ENCODE results near the gene MAP2K5. TPM values are rescaled to one million over a fixed set of nuclear protein-coding genes. Genes with fewer than 3 reads are reported as not detected.

Gene MAP2K5
- total RNA-seq, 1 experiment from 2014 or later = 13.9 TPM

DNA sequence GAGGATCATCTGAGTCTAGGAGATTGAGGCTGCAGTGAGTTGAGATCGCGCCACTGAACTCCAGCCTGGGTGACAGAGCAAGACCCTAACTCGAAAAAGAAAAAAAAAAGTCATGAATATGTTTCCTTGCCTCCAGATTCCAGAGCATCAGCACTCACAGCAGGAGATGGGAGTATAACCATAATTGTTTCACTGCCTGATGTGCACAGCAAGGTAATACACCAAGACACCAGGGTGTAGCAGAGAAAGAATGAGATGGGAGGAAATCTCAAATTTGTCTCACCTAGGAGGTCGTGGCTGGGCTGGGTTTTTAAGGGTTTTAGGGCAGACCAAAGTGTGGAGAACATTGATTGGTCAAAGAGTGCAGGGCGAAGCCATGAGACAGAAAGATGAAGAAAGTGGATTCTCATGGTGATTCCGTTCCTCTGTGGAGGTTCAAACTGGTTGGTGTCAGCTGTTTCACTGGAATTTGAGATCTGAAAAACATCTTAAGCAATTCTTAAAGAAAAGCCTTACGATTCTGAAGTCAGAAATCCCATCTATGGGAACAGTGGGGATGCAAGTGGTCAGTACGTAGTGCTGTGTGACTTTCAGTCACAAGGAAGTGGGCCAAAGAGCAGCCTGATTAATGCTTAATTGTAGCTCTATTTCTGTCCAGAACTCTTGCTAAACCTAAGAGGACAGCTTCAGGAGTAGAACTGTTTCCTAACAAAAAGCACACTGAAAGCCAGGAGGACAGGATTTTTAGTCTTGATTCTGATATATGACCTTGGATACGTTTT lies 29.4 kb upstream of the MAP2K5 start:
- Histone ChIP-seq H3K36me3 (no peaks in the 10 kb centered on the region), H3K9me3 (replicated peaks) (no peaks in the 10 kb centered on the region), H3K27ac (no peak overlapping the region), H3K27me3 (no peaks in the 10 kb centered on the region), H3K4me3 (no peak overlapping the region), H3K4me1 (peaks cover 5% of the 10 kb centered on the region; the same call in 1 of the 2 replicates)
- no peak for DNase-seq

DNA sequence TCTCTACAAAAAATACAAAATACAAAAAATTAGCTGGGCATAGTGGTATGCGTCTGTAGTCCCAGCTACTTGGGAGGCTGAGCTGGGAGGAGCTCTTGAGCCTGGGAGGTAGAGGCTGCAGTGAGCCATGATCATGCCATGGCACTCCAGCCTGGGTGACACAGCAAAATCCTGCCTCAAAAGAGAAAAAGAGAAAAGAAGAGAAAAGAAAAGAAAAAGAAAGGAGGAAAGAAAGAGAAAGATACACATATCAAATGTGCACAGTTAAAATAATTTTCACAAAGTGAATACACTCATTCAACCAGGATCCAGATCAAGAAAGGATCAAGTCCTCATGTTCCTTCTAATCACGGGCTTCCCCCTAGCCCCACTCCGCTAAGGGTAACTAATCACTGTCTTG lies 27.4 kb upstream of the MAP2K5 start:
- peaks cover 5% of the 10 kb centered on the region; the same call in 1 of the 2 replicates for H3K4me1 ChIP-seq
- H3K9me3 ChIP-seq (replicated peaks) = no peaks in the 10 kb centered on the region
- DNase-seq = no peak
- H3K4me3 ChIP-seq = no peak overlapping the region
- no peaks in the 10 kb centered on the region for H3K36me3 ChIP-seq
- H3K27ac ChIP-seq = no peak overlapping the region
- H3K27me3 ChIP-seq = no peaks in the 10 kb centered on the region

DNA sequence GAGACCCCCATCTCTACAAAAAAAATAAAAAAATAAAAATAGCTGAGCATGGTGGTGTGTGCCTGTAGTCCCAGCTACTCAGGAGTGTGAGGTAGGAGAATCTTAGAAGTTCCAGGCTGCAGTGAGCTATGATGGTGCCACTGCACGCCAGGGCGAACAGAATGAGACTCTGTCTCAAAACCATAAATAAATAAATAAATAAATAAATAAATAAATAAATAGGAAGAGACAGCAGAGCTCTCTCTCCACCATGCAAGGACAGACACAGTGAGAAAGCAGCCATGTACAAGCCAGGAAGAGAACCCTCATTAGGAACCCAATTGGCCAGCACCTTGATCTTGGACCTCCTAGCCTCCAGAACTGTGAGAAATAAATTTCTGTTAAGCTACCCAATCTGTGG lies 26.9 kb upstream of the MAP2K5 start:
- Histone ChIP-seq H3K4me1 (peaks cover 5% of the 10 kb centered on the region; the same call in 1 of the 2 replicates), H3K27ac (no peak overlapping the region), H3K4me3 (no peak overlapping the region), H3K36me3 (no peaks in the 10 kb centered on the region), H3K9me3 (replicated peaks) (no peaks in the 10 kb centered on the region), H3K27me3 (no peaks in the 10 kb centered on the region)
- no peak for DNase-seq

DNA sequence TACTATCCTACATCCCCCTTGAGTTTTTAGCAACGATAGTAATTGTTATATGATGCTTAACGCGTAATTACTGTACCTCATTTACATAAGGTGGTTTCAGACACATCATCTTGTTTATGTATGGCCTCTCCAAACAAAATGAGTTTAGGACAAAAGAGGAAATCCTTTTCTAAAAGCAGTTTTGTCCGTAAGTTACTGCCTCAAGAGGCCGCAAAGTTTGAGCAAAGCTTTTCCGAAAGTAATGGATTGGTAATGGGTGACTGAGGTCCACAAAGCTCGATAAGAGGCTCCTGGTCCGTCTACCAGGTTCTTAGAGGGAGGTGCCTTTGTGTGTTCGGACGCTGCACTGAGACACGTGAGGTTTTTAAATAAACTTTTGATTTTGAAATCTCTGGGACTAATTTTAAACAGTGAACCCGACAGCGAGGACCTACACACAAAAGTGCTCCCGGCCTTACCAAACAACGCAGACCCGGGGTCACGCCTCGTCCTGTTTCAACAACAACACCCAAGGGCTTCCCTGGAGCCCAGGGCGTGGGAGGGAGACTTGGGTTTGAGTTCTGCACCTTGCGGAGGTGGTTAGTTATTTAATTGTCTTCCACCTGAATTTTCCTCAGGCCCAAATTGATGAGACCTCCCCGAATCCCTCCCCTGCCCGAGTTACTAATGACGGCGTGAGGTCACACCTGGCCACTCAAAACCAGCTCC lies 22.0 kb upstream of the MAP2K5 start:
- Histone ChIP-seq H3K27ac (no peak overlapping the region), H3K4me3 (peak overlapping the region; percentile 72), H3K4me1 (no peaks in the 10 kb centered on the region; the same call in 1 of the 2 replicates), H3K27me3 (no peaks in the 10 kb centered on the region), H3K36me3 (no peaks in the 10 kb centered on the region), H3K9me3 (replicated peaks) (no peaks in the 10 kb centered on the region)
- peak in 1 of 2 experiments; percentile 4 for DNase-seq

DNA sequence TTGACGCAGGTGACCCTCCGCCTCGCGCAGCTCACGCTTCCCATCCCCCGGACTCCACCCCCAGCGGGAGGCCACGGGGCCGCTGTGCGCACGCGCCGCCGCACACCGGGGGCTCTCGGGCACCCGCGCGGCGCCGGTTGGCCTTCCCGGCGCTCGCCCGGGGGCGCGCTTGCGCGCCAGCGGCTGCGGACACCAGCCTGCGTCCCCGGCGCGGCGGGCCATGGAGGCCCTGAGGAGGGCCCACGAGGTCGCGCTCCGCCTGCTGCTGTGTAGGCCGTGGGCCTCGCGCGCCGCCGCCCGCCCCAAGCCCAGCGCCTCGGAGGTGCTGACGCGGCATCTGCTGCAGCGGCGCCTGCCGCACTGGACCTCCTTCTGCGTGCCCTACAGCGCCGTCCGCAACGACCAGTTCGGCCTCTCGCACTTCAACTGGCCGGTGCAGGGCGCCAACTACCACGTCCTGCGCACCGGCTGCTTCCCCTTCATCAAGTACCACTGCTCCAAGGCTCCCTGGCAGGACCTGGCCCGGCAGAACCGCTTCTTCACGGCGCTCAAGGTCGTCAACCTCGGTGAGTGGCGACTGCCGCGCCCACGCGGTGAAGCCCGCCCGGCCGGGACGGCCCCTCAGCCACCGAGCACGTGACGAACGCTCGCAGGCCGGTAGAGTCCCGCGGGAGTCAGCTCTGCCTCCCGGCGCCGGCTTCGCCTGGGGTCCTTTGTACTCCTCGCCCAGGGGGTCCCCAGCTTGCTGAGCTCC lies 21.3 kb upstream of the MAP2K5 start, which contains the start of gene C15orf61:
Gene C15orf61, plus strand, starts transcription at position 103 of the 754 bp plus-strand sequence. Its CDS starts 118 bp downstream, at position 221.
- Histone ChIP-seq H3K27ac (peak within 1 kb of the TSS; percentile 89), H3K4me3 (peak within 1 kb of the TSS; percentile 72), H3K4me1 (no peaks in the 10 kb centered on the region; the same call in 1 of the 2 replicates), H3K27me3 (no peaks in the 10 kb centered on the region), H3K9me3 (replicated peaks) (no peaks in the 10 kb centered on the region), H3K36me3 (no peaks in the 10 kb centered on the region)
- peak; percentile 83 for DNase-seq

DNA sequence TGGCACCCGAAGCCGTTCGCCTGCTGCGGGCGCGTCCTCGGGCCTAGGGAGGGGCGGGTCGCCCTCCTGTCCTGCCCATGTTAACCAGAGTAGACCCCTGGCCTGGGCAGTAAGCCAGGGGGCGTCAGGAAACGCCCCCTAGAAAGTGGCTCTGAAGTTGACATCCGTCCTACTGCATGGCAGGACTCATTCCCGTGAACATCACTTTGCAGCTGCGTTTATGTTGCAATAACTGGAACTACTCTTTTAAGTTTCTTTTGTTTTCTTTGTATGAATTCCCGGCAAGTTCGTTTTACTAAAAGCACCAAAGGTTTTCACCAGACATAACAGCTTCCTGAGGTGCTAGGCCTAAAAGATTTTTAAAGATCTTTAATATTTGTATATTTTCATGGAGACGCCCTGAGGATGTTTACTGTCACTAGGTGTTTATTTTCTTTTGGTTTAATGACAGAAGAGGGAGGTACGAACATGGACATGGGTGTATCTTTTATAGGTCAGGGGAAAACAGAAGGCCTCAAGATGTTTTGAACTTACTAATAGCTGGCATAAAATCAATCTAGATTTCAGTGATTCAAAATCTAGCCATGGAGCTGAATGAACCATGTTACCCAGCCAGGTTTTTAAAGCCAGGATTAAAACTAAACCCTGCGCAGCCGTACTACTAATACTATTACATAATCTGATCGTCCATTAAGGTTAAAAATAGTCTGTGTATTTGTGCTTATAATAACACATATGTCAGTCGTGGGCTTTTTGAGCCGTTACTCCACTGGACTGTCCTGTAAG lies 20.5 kb upstream of the MAP2K5 start:
- Histone ChIP-seq H3K4me1 (no peaks in the 10 kb centered on the region; the same call in 1 of the 2 replicates), H3K27me3 (no peaks in the 10 kb centered on the region)
- peak; percentile 12 to 40 for DNase-seq

DNA sequence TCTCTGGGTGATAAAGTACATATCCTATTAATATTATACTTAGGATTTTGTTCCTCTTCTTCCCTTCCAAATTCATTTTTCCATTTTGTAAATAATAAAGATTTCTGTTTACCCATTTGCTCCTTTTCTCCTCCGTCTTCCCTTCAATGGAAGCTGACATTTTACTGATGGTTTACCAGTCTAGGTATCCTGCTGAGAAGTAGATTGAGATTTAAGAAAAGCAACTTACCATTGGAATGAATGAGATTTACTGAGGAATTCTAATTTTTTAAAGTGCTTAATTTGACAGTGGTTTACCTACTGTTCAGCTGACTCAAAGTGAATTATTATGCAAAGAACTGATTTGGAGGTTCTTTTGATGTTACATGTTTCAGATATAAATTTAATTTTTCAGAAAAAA lies 19.2 kb upstream of the MAP2K5 start:
- Histone ChIP-seq H3K9me3 (replicated peaks) (no peaks in the 10 kb centered on the region), H3K36me3 (0 out of 2 replicates have a peak, but pooled peaks cover 4% of the 10 kb centered on the region), H3K27me3 (no peaks in the 10 kb centered on the region), H3K27ac (no peak overlapping the region), H3K4me1 (peaks cover 9% of the 10 kb centered on the region), H3K4me3 (no peak overlapping the region)
- no peak for DNase-seq

More for the DNA sequence above, 20.5 kb upstream of the MAP2K5 start:
- H3K9me3 ChIP-seq (replicated peaks) = no peaks in the 10 kb centered on the region
- H3K4me3 ChIP-seq = peak overlapping the region; percentile 72
- H3K36me3 ChIP-seq = no peaks in the 10 kb centered on the region
- H3K27ac ChIP-seq = peak overlapping the region; percentile 89

DNA sequence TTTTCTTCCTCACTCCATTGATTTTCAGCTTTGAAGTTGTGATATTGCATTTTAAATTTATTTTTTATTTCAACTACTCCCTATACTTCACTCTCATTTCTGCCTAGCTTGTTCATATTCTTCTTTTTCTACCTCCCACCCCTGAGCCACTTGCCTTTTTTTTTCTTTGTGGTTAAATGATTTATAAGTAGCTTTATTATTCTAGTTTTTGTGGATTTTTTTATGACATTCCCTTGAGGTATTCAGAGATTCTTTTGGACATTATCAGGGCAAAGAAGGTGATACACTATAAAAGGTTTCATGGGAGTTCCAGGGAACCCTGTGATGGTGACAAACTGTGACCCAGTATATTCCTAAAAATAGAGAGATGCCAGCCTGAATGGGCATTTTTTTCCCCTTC lies 18.3 kb upstream of the MAP2K5 start:
- peaks cover 12% of the 10 kb centered on the region for H3K4me1 ChIP-seq
- no peaks in the 10 kb centered on the region for H3K9me3 ChIP-seq (replicated peaks)
- 0 out of 2 replicates have a peak, but pooled peaks cover 4% of the 10 kb centered on the region for H3K36me3 ChIP-seq
- no peaks in the 10 kb centered on the region for H3K27me3 ChIP-seq
- no peak overlapping the region for H3K4me3 ChIP-seq
- no peak for DNase-seq
- no peak overlapping the region for H3K27ac ChIP-seq

DNA sequence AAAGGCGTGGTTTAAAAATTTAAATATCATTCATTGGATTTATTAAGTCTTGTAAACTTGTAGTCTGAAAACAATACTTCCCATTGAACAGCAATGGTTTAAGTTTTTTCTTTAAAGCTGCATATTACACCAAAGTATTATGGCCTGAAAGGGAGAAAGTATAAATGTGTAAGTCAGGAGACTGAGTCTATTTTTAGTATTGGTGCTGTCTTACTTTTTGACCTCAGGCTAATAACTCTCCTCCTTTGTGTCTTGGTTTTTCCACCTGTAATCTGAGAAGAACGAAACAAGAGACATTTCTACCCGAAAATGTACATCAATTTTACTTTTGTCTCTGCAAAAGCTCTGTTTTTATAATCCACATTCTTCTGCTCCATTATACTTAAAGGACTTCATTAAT lies 14.0 kb upstream of the MAP2K5 start:
- Histone ChIP-seq H3K4me1 (peaks cover 15% of the 10 kb centered on the region), H3K4me3 (no peak overlapping the region), H3K9me3 (replicated peaks) (no peaks in the 10 kb centered on the region), H3K27me3 (no peaks in the 10 kb centered on the region), H3K27ac (no peak overlapping the region), H3K36me3 (0 out of 2 replicates have a peak, but pooled peaks cover 4% of the 10 kb centered on the region)
- no peak for DNase-seq

DNA sequence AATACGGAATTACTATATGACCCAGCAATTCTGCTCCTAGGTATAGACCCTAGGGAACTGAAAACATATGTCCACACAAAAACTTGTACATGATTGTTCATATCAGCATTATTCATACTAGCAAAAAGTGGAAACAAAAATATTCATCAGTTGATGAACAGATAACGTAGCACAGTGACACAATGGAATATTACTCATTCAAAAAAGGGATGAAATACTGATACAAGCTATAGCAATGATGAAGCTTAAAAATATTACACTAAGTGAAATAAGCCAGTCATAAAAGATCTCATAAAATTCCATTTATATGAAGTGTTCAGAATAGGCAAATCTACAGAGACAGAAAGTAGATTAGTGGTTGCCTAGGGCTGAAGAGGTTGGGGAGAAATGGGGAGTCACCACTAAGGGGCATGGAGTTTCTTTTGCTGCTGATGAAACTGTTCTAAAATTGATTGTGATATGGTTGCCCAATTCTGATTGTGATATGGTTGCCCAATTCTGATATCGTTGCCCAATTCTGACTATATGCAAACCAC lies 11.1 kb upstream of the MAP2K5 start:
- DNase-seq = no peak
- no peak overlapping the region for H3K27ac ChIP-seq

DNA sequence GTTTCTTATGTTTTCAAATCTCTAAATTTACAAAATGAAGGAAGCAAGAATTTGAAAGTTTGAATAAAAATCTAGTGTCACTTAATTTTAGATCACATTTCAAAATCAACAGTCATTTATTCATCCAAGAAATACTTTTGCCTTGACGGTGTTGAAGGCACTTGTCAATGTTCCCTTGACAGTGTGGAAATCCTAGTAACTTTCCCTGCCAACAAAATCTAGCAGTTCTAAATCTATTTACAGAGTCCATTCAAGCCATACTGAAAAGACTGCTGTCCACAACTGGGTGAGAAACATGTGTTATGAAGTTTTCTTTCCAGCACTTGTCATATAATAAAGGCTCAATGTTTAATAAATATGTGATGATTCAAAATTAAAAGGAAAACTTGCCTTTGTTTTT lies 8.6 kb upstream of the MAP2K5 start:
- Histone ChIP-seq H3K27ac (no peak overlapping the region), H3K9me3 (replicated peaks) (no peaks in the 10 kb centered on the region), H3K4me1 (peaks cover 19% of the 10 kb centered on the region), H3K4me3 (no peak overlapping the region), H3K27me3 (no peaks in the 10 kb centered on the region), H3K36me3 (no peaks in the 10 kb centered on the region)
- DNase-seq = no peak

More for the DNA sequence above, 11.1 kb upstream of the MAP2K5 start:
- no peaks in the 10 kb centered on the region for H3K27me3 ChIP-seq
- no peak overlapping the region for H3K4me3 ChIP-seq
- H3K4me1 ChIP-seq = peaks cover 30% of the 10 kb centered on the region
- 0 out of 2 replicates have a peak, but pooled peaks cover 4% of the 10 kb centered on the region for H3K36me3 ChIP-seq
- H3K9me3 ChIP-seq (replicated peaks) = no peaks in the 10 kb centered on the region

DNA sequence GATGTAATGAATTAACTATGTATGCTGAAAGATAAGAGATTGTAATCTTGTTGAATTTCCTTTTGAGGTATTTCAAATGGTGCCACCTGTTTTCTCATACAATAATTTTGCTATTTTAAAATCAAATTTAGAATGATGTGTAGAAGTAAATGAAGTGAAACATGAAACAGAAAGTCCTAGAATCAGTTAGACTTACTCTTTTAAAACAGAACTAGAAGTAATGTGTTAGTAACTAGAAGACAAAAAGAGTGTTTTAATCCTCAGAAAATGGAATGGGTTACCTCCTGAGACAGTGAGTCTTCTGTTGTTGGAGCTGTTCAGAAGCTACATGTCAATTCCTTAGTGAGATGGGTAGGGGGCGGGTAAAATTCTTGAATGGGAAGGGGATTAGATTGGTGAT lies 8.1 kb upstream of the MAP2K5 start:
- no peaks in the 10 kb centered on the region for H3K36me3 ChIP-seq
- no peaks in the 10 kb centered on the region for H3K9me3 ChIP-seq (replicated peaks)
- H3K4me1 ChIP-seq = peaks cover 19% of the 10 kb centered on the region
- peak overlapping the region; percentile 5; the same call in 1 of the 2 replicates for H3K27ac ChIP-seq
- H3K27me3 ChIP-seq = no peaks in the 10 kb centered on the region
- no peak for DNase-seq
- no peak overlapping the region for H3K4me3 ChIP-seq

DNA sequence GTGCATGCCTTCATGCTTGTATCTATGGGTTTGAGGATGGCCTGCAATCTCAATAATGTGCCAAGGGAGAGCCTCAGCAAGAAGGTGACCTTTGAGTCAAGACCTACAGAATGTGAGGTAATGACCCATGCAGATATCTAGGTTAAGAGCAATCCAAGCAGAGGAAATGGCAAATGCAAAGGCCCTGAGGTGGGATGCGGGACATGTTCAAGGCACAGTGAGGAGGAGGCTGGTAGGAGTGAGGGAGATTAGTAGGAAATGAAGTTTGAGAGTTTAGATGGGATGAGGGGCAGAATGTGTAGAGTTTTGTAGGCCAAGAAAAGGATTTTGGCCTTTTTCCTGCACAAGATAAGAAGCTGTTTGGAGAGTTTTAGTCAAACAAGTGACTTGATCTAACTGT lies 4.7 kb upstream of the MAP2K5 start:
- Histone ChIP-seq H3K4me1 (peaks cover 16% of the 10 kb centered on the region), H3K4me3 (no peak overlapping the region)

DNA sequence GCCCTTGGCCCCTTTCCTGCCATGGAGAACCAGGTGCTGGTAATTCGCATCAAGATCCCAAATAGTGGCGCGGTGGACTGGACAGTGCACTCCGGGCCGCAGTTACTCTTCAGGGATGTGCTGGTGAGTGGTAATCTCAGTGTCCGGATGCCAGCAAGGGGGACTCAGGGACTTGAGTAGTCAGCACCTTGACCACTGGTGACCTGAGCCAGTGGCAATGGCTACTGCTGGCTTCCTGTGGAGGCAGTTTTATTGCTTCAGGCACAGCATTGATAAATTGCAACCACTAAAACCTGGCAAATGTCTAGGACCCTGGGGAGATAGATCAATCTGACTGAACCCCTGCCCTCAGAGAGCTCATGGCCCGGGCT lies 830 bp downstream of the MAP2K5 start:
- peaks cover 8% of the 10 kb centered on the region for H3K4me1 ChIP-seq
- H3K9me3 ChIP-seq (replicated peaks) = no peaks in the 10 kb centered on the region
- no peaks in the 10 kb centered on the region for H3K27me3 ChIP-seq
- DNase-seq = no peak
- H3K36me3 ChIP-seq = no peaks in the 10 kb centered on the region
- peak overlapping the region; percentile 85 for H3K27ac ChIP-seq
- H3K4me3 ChIP-seq = peak overlapping the region; percentile 93

More for the DNA sequence above, 4.7 kb upstream of the MAP2K5 start:
- Histone ChIP-seq H3K27ac (no peak overlapping the region), H3K9me3 (replicated peaks) (no peaks in the 10 kb centered on the region), H3K27me3 (no peaks in the 10 kb centered on the region), H3K36me3 (no peaks in the 10 kb centered on the region)
- no peak for DNase-seq
